HepG2 (cell line): Measurements from ENCODE around the gene RAI14. TPM values are rescaled to one million over a fixed set of nuclear protein-coding genes. Genes with fewer than 3 reads are reported as not detected.

ENCODE experiments used
- ATAC-seq: fragments of 200-7000 bp; cut with Tn5 transposase; 3 replicates; pipeline ENCODE4 v1.9.1; 2020; ENCODE audit warnings: mild to moderate bottlenecking, moderate library complexity
- BruUV-seq: library from RNA; stranded (reverse); fragments of 400-500 nt; replicated peaks from 2 replicates; lab custom pipeline; 2021; lab: Mats Ljungman, UMichigan
- CTCF ChIA-PET: fragments of 300-600 bp; formaldehyde crosslinking; extraction: SDS; loops from one replicate; lab custom pipeline; 2021; ENCODE audit warnings: low total read pairs, inconsistent platforms, low intra/inter-chr PET ratio; lab: Yijun Ruan, JAX
- POLR2A ChIA-PET: fragments of 350-600 bp; sonication (Branson Sonifier 250); formaldehyde crosslinking; loops from one replicate; lab custom pipeline; 2020; ENCODE audit warnings: antibody characterized with exemption, inconsistent platforms; lab: Yijun Ruan, JAX
- DNase-seq: peaks from one replicate; pipeline ENCODE4 v3.0.0-alpha.2; 2015; ENCODE audit warnings: low spot score
- FAIRE-seq: peaks from 3 replicates; lab custom pipeline; 2011; peaks lifted over from hg19 to GRCh38; lab: Jason Lieb, UNC
- H2AFZ ChIP-seq: one replicate; pipeline ENCODE4 v1.6.1; 2011; ENCODE audit warnings: low read length, inconsistent platforms
- H3K27ac ChIP-seq: fragments of 300-600 bp; 3 replicates; pipeline ENCODE4 v1.8.0; 2011; ENCODE audit warnings: mixed run types, mild to moderate bottlenecking, mixed read lengths, low read length, inconsistent platforms; ENCODE audit not compliant: insufficient read depth; ENCODE audit errors: extremely low read length
- H3K27me3 ChIP-seq, 2 experiments: fragments of 200-600 bp in 1 of 2; 2 replicates in 1 of 2; 3 replicates in 1 of 2; pipeline versions ENCODE4 v1.6.0 to v1.8.0; 2011; ENCODE audit warnings: low read length in 2 of 2, mild to moderate bottlenecking in 2 of 2, moderate library complexity in 2 of 2, inconsistent platforms in 1 of 2; ENCODE audit not compliant: insufficient read depth in 2 of 2, control insufficient read depth in 1 of 2
- H3K36me3 ChIP-seq, 2 experiments: fragments of 200-600 bp in 1 of 2; replicated peaks in 1 of 2; 2 replicates in 1 of 2; 3 replicates in 1 of 2; pipeline versions ENCODE4 v1.5.1 to v1.8.0; 2011; ENCODE audit warnings: low read length in 2 of 2, inconsistent platforms in 1 of 2; ENCODE audit not compliant: insufficient read depth in 2 of 2, control insufficient read depth in 1 of 2
- H3K4me1 ChIP-seq: 2 replicates; pipeline ENCODE4 v1.5.1; 2012; ENCODE audit warnings: low read length, inconsistent platforms; ENCODE audit not compliant: insufficient read depth
- H3K4me2 ChIP-seq: 2 replicates; pipeline ENCODE4 v1.6.0; 2011; ENCODE audit warnings: low read depth, low read length, inconsistent platforms
- H3K4me3 ChIP-seq, 3 experiments: fragments of 200-600 bp in 1 of 3; sonication (generic), shearing (Covaris generic) in 1 of 3; replicated peaks in 1 of 3; 2 replicates each; pipeline ENCODE4 v1.5.1; 2011 to 2016; ENCODE audit warnings: low read length in 3 of 3, inconsistent platforms in 2 of 3, low read depth in 2 of 3, mild to moderate bottlenecking in 2 of 3, control low read depth in 1 of 3, mixed read lengths in 1 of 3; ENCODE audit not compliant: insufficient read depth in 1 of 3
- H3K79me2 ChIP-seq: one replicate; pipeline ENCODE4 v1.6.1; 2011; ENCODE audit warnings: low read length, inconsistent platforms; ENCODE audit not compliant: insufficient read depth
- H3K9ac ChIP-seq: 2 replicates; pipeline ENCODE4 v1.6.0; 2011; ENCODE audit warnings: mild to moderate bottlenecking, low read depth, low read length, inconsistent platforms; ENCODE audit not compliant: insufficient read depth
- H3K9me3 ChIP-seq: 2 replicates; pipeline ENCODE4 v1.5.1; 2012; ENCODE audit warnings: mild to moderate bottlenecking, low read length
- H4K20me1 ChIP-seq: 2 replicates; pipeline ENCODE4 v1.6.0; 2011; ENCODE audit warnings: inconsistent platforms, mild to moderate bottlenecking, low read length, moderate library complexity; ENCODE audit not compliant: insufficient read depth
- KDM5B ChIP-seq: sonication (generic); formaldehyde crosslinking; IDR thresholded peaks from 2 replicates; pipeline ENCODE4 v1.4.0; 2020; ENCODE audit warnings: missing genetic modification reagents, mild to moderate bottlenecking, borderline replicate concordance
- KLF6 ChIP-seq: IDR thresholded peaks from 2 replicates; pipeline ENCODE4 v1.8.0; 2016; ENCODE audit warnings: missing biosample characterization, missing genetic modification reagents
- NONO ChIP-seq, 2 experiments: fragments of 450-650 bp in 1 of 2; sonication (generic) in 1 of 2; formaldehyde crosslinking in 1 of 2; IDR thresholded peaks in 1 of 2; conservative IDR thresholded peaks in 1 of 2; 2 replicates each; pipeline versions ENCODE4 v1.6.1 to v1.8.0; 2017 to 2022; ENCODE audit warnings: mild to moderate bottlenecking in 1 of 2, missing genetic modification reagents in 1 of 2, moderate library complexity in 1 of 2
- STAT5B ChIP-seq: sonication (generic); formaldehyde crosslinking; IDR thresholded peaks from 2 replicates; pipeline ENCODE4 v1.4.0; 2020; ENCODE audit warnings: missing genetic modification reagents
- TGIF2 ChIP-seq: IDR thresholded peaks from 2 replicates; pipeline ENCODE4 v1.6.1; 2016; ENCODE audit warnings: control low read depth, missing compliant biosample characterization
- ZNF558 ChIP-seq: sonication (generic); formaldehyde crosslinking; IDR thresholded peaks from 2 replicates; pipeline ENCODE4 v1.9.0; 2022; ENCODE audit warnings: mild to moderate bottlenecking, missing genetic modification reagents, borderline replicate concordance
- ZNF883 ChIP-seq: sonication (generic); formaldehyde crosslinking; IDR thresholded peaks from 2 replicates; pipeline ENCODE4 v1.5.1; 2020; ENCODE audit warnings: mild to moderate bottlenecking, missing genetic modification reagents; ENCODE audit errors: not compliant biosample characterization
- WGBS: methylation state at CpG from one replicate; pipeline ENCODE4 v1.1.6; 2017; ENCODE audit warnings: low lambda C conversion rate; 5-methylcytosine and 5-hydroxymethylcytosine counted together
- in situ Hi-C: cut with HindIII; loops from 2 replicates; pipeline ENCODE4 v1.10.0; 2017; ENCODE audit warnings: low pct_unique_long_range_greater_than_20kb; ENCODE audit not compliant: extremely low pct_ligation_motif_present
- intact Hi-C: fragments of 100-400 bp; cut with micrococcal nuclease; formaldehyde crosslinking; loops from one replicate; pipeline ENCODE4 v1.10.0; 2022; ENCODE audit not compliant: unreplicated experiment
- polyA plus RNA-seq, 8 experiments: library from polyadenylated mRNA; depleted of rRNA in 3 of 8; stranded (reverse) in 7 of 8; unstranded in 1 of 8; fragments of >200 nt; fragmentation: Illumina TruSeq in 4 of 8; extraction: Trizol in 4 of 8; gene quantifications; 2 replicates each; pipeline versions ENCODE4 v1.2.1 to v1.2.3, GENCODE V29; 2011 to 2016; ENCODE audit warnings: low read depth in 4 of 8, missing spikeins in 1 of 8, mixed read lengths in 1 of 8; ENCODE audit not compliant: insufficient read depth in 1 of 8
- total RNA-seq, 5 experiments: library from RNA; depleted of rRNA; stranded (reverse); fragments of >200 nt; fragmentation: Illumina TruSeq; extraction: Trizol; gene quantifications; 2 replicates each; pipeline ENCODE4 v1.2.3, GENCODE V29; 2016; ENCODE audit warnings: low read depth in 1 of 5
- TF ChIP-seq, protein P1 (sequence below): IDR thresholded peaks from 2 replicates; pipeline ENCODE4 v1.6.1; 2016; ENCODE audit warnings: low read depth, missing genetic modification reagents, missing compliant biosample characterization
- TF ChIP-seq, protein P2 (sequence below): sonication (generic); formaldehyde crosslinking; IDR thresholded peaks from 2 replicates; pipeline ENCODE4 v1.5.1; 2020; ENCODE audit warnings: mild to moderate bottlenecking, missing genetic modification reagents, borderline replicate concordance
- TF ChIP-seq, protein P3 (sequence below): sonication (generic); formaldehyde crosslinking; IDR thresholded peaks from 2 replicates; pipeline ENCODE4 v1.9.0; 2021; ENCODE audit warnings: missing genetic modification reagents, borderline replicate concordance
- TF ChIP-seq, protein P4 (sequence below): sonication (generic); formaldehyde crosslinking; IDR thresholded peaks from 2 replicates; pipeline ENCODE4 v1.4.0; 2020; ENCODE audit warnings: mild to moderate bottlenecking, missing genetic modification reagents, borderline replicate concordance
- TF ChIP-seq, protein P5 (sequence below): sonication (generic); formaldehyde crosslinking; IDR thresholded peaks from 2 replicates; pipeline ENCODE4 v1.4.0; 2020; ENCODE audit warnings: mild to moderate bottlenecking, missing genetic modification reagents

The RAI14 gene
- total and polyA plus RNA-seq, 2 of the 13 experiments (the other 11 are each of a cell fraction or from before 2014, with no cell fraction given): 12.6 to 18.2 TPM

DNA sequence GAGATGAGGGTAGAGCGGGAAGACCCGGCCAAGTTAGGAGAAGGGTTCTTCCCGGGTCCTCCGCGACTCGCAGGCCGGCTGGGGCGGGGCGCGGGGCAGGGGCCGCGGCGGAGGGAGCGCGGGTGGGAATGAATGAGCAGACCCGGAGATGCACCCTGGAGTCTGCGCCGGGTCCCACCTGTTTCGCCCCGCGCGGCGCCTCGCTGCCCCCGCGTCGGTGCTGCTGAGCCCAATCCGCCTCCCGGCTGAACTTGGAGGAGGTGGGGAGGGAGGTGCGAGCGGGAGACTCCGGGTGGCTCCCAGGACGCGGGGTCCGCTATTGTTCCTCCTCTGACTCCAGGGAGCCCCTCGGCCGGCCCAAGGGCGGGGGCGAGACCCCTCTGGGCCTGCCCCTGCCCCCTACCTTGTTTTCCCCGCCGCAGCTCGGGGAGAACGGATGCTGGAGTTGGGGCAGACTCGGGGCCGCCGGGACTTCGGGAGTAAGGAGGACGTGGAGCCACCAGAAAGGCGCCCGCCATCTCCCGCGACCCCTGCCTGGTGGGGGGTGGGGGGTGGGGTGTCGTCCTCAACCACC is 659 bp downstream of the RAI14 start:
- ChIA-PET CTCF (no interaction called here), POLR2A (interaction anchor here (0.6 to 2.6 kb wide), 6 partner anchors 10 to 259 kb away, joined by 3 to 9 read pairs (median 4); partner anchors contain the start of genes BRIX1, RAD1 and TTC23L)
- Histone ChIP-seq H3K27ac (peak overlapping the region; percentile 44), H3K9me3 (no peaks in the 10 kb centered on the region), H3K4me1 (peaks cover 25% of the 10 kb centered on the region), H3K79me2 (peaks cover 11% of the 10 kb centered on the region), H3K4me3 (peak overlapping the region; percentile 85 to 88 (median 87)), H4K20me1 (no peaks in the 10 kb centered on the region), H3K4me2 (peak overlapping the region; percentile 96), H3K36me3 (no peaks in the 10 kb centered on the region), H3K9ac (peak overlapping the region; percentile 72), H3K27me3 (peaks cover 1 to 4% of the 10 kb centered on the region in 2 experiments; a peak in 3 of 5 replicates), H2AFZ (no peak overlapping the region)
- in situ Hi-C loops (loop anchor here (10.0 kb wide), 1 partner anchor 172 kb away; no protein-coding TSS in a partner anchor), intact Hi-C loops (loop anchor here (1.0 to 5.0 kb wide), 4 partner anchors 101 to 261 kb away; partner anchors contain the start of genes BRIX1, RAD1 and TTC23L)
- ATAC-seq (peak; percentile 55), DNase-seq (no peak), FAIRE-seq (no peak)
- BruUV-seq: no TSS peak
- 0% methylated on average over 8 of the region's 53 CpGs for WGBS
- TF ChIP-seq KDM5B (0 out of 2 replicates have a peak, but pooled peaks have one; percentile 2), NONO (IDR thresholded peaks at IDR 0.05) (no peak), NONO (CRISPR knock-in tag; conservative IDR thresholded peaks at IDR 0.05) (no peak), ZNF558 (CRISPR knock-in tag) (no peak), TGIF2 (no peak), KLF6 (CRISPR knock-in tag) (0 out of 2 replicates have a peak, but pooled peaks have one; percentile 2), STAT5B (CRISPR knock-in tag) (no peak), ZNF883 (CRISPR knock-in tag) (no peak)
- TF ChIP-seq, protein P1, sequence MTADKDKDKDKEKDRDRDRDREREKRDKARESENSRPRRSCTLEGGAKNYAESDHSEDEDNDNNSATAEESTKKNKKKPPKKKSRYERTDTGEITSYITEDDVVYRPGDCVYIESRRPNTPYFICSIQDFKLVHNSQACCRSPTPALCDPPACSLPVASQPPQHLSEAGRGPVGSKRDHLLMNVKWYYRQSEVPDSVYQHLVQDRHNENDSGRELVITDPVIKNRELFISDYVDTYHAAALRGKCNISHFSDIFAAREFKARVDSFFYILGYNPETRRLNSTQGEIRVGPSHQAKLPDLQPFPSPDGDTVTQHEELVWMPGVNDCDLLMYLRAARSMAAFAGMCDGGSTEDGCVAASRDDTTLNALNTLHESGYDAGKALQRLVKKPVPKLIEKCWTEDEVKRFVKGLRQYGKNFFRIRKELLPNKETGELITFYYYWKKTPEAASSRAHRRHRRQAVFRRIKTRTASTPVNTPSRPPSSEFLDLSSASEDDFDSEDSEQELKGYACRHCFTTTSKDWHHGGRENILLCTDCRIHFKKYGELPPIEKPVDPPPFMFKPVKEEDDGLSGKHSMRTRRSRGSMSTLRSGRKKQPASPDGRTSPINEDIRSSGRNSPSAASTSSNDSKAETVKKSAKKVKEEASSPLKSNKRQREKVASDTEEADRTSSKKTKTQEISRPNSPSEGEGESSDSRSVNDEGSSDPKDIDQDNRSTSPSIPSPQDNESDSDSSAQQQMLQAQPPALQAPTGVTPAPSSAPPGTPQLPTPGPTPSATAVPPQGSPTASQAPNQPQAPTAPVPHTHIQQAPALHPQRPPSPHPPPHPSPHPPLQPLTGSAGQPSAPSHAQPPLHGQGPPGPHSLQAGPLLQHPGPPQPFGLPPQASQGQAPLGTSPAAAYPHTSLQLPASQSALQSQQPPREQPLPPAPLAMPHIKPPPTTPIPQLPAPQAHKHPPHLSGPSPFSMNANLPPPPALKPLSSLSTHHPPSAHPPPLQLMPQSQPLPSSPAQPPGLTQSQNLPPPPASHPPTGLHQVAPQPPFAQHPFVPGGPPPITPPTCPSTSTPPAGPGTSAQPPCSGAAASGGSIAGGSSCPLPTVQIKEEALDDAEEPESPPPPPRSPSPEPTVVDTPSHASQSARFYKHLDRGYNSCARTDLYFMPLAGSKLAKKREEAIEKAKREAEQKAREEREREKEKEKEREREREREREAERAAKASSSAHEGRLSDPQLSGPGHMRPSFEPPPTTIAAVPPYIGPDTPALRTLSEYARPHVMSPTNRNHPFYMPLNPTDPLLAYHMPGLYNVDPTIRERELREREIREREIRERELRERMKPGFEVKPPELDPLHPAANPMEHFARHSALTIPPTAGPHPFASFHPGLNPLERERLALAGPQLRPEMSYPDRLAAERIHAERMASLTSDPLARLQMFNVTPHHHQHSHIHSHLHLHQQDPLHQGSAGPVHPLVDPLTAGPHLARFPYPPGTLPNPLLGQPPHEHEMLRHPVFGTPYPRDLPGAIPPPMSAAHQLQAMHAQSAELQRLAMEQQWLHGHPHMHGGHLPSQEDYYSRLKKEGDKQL (CRISPR knock-in tag): no peak
- TF ChIP-seq, protein P2, sequence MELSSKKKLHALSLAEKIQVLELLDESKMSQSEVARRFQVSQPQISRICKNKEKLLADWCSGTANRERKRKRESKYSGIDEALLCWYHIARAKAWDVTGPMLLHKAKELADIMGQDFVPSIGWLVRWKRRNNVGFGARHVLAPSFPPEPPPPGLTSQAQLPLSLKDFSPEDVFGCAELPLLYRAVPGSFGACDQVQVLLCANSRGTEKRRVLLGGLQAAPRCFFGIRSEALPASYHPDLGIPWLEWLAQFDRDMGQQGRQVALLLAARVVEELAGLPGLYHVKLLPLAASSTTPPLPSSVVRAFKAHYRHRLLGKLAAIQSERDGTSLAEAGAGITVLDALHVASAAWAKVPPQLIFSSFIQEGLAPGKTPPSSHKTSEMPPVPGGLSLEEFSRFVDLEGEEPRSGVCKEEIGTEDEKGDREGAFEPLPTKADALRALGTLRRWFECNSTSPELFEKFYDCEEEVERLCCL: no peak
- TF ChIP-seq, protein P3, sequence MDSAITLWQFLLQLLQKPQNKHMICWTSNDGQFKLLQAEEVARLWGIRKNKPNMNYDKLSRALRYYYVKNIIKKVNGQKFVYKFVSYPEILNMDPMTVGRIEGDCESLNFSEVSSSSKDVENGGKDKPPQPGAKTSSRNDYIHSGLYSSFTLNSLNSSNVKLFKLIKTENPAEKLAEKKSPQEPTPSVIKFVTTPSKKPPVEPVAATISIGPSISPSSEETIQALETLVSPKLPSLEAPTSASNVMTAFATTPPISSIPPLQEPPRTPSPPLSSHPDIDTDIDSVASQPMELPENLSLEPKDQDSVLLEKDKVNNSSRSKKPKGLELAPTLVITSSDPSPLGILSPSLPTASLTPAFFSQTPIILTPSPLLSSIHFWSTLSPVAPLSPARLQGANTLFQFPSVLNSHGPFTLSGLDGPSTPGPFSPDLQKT (CRISPR knock-in tag): no peak
- TF ChIP-seq, protein P4, sequence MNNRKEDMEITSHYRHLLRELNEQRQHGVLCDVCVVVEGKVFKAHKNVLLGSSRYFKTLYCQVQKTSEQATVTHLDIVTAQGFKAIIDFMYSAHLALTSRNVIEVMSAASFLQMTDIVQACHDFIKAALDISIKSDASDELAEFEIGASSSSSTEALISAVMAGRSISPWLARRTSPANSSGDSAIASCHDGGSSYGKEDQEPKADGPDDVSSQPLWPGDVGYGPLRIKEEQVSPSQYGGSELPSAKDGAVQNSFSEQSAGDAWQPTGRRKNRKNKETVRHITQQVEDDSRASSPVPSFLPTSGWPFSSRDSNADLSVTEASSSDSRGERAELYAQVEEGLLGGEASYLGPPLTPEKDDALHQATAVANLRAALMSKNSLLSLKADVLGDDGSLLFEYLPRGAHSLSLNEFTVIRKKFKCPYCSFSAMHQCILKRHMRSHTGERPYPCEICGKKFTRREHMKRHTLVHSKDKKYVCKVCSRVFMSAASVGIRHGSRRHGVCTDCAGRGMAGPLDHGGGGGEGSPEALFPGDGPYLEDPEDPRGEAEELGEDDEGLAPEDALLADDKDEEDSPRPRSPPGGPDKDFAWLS (CRISPR knock-in tag): no peak
- TF ChIP-seq, protein P5, sequence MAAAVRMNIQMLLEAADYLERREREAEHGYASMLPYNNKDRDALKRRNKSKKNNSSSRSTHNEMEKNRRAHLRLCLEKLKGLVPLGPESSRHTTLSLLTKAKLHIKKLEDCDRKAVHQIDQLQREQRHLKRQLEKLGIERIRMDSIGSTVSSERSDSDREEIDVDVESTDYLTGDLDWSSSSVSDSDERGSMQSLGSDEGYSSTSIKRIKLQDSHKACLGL (CRISPR knock-in tag): 0 out of 2 replicates have a peak, but pooled peaks have one; percentile 69
